ENCODE data around the gene SLC44A1. TPM values are rescaled to one million over a fixed set of nuclear protein-coding genes. Genes with fewer than 3 reads are reported as not detected.

SLC44A1 gene
- total and polyA plus RNA-seq, 2 of the 13 experiments (the other 11 are each of a cell fraction or from before 2014, with no cell fraction given), result 21.4 to 40.8 TPM

DNA sequence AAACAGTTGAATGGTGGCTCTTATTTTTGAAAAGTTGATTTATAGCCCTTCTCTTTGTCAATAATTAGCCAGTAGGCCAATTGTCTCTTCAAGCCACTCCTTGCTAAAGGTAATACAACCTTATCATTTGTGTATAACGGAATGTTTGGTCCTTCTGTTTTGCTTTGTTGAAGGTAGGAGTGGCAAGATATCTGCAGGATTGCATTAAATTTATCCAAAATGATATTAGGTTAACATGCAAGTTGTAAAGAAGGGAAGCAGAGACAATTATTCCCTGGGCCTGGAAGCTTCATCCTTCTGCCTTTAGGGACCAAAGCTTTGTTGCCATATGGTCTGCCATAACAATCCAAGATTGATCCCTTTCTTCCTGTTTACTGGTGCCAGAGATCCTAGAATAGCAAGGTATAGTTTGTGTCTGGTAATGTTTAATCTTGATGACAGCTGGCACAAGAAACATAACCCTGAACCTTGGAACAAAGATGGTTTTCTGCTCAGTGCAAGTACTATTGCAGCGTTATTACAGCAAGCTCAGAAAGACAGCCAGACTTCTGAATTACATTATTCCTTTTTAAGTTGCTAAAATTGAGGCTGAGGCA is 187.9 kb downstream of the SLC44A1 start (continued):
- TF ChIP-seq ZNF121 (CRISPR knock-in tag; IDR thresholded peaks at IDR 0.05) (no peak), STAT5B (CRISPR knock-in tag; IDR thresholded peaks at IDR 0.05) (no peak), ZNF564 (CRISPR knock-in tag; IDR thresholded peaks at IDR 0.05) (no peak), CCDC6 (CRISPR knock-in tag; IDR thresholded peaks at IDR 0.05) (no peak), EP300 (IDR thresholded peaks at IDR 0.05; ENCODE audit: low read depth in 2 of 2, low read length in 2 of 2) (peak in 1 of 2 experiments; percentile 88; a peak in 2 of 4 replicates), EP300 (CRISPR knock-in tag; IDR thresholded peaks at IDR 0.05; ENCODE audit: borderline replicate concordance) (peak; percentile 80; the same call in 1 of the 2 replicates), ZEB1 (IDR thresholded peaks at IDR 0.05; ENCODE audit: insufficient replicate concordance, low read depth) (no peak), KDM2A (CRISPR knock-in tag; IDR thresholded peaks at IDR 0.05; ENCODE audit: borderline replicate concordance, low read depth) (no peak), ZNF761 (CRISPR knock-in tag; conservative IDR thresholded peaks at IDR 0.05) (no peak), MTA3 (CRISPR knock-in tag; IDR thresholded peaks at IDR 0.05) (no peak), FOXP1 (IDR thresholded peaks at IDR 0.05) (no peak), FOXP1 (CRISPR knock-in tag; IDR thresholded peaks at IDR 0.05) (peak; percentile 98), MIER3 (CRISPR knock-in tag; IDR thresholded peaks at IDR 0.05; ENCODE audit: borderline replicate concordance) (no peak)
- TF ChIP-seq, protein P1, sequence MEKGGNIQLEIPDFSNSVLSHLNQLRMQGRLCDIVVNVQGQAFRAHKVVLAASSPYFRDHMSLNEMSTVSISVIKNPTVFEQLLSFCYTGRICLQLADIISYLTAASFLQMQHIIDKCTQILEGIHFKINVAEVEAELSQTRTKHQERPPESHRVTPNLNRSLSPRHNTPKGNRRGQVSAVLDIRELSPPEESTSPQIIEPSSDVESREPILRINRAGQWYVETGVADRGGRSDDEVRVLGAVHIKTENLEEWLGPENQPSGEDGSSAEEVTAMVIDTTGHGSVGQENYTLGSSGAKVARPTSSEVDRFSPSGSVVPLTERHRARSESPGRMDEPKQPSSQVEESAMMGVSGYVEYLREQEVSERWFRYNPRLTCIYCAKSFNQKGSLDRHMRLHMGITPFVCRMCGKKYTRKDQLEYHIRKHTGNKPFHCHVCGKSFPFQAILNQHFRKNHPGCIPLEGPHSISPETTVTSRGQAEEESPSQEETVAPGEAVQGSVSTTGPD (CRISPR knock-in tag; IDR thresholded peaks at IDR 0.05), result peak; percentile 80
- TF ChIP-seq, protein P2, sequence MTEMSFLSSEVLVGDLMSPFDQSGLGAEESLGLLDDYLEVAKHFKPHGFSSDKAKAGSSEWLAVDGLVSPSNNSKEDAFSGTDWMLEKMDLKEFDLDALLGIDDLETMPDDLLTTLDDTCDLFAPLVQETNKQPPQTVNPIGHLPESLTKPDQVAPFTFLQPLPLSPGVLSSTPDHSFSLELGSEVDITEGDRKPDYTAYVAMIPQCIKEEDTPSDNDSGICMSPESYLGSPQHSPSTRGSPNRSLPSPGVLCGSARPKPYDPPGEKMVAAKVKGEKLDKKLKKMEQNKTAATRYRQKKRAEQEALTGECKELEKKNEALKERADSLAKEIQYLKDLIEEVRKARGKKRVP (CRISPR knock-in tag; IDR thresholded peaks at IDR 0.05), result peak in 1 of 2 experiments; percentile 94; a peak in 2 of 4 replicates
- TF ChIP-seq, protein P3, sequence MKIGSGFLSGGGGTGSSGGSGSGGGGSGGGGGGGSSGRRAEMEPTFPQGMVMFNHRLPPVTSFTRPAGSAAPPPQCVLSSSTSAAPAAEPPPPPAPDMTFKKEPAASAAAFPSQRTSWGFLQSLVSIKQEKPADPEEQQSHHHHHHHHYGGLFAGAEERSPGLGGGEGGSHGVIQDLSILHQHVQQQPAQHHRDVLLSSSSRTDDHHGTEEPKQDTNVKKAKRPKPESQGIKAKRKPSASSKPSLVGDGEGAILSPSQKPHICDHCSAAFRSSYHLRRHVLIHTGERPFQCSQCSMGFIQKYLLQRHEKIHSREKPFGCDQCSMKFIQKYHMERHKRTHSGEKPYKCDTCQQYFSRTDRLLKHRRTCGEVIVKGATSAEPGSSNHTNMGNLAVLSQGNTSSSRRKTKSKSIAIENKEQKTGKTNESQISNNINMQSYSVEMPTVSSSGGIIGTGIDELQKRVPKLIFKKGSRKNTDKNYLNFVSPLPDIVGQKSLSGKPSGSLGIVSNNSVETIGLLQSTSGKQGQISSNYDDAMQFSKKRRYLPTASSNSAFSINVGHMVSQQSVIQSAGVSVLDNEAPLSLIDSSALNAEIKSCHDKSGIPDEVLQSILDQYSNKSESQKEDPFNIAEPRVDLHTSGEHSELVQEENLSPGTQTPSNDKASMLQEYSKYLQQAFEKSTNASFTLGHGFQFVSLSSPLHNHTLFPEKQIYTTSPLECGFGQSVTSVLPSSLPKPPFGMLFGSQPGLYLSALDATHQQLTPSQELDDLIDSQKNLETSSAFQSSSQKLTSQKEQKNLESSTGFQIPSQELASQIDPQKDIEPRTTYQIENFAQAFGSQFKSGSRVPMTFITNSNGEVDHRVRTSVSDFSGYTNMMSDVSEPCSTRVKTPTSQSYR (CRISPR knock-in tag; IDR thresholded peaks at IDR 0.05; ENCODE audit: borderline replicate concordance), result no peak
- TF ChIP-seq, protein P4, sequence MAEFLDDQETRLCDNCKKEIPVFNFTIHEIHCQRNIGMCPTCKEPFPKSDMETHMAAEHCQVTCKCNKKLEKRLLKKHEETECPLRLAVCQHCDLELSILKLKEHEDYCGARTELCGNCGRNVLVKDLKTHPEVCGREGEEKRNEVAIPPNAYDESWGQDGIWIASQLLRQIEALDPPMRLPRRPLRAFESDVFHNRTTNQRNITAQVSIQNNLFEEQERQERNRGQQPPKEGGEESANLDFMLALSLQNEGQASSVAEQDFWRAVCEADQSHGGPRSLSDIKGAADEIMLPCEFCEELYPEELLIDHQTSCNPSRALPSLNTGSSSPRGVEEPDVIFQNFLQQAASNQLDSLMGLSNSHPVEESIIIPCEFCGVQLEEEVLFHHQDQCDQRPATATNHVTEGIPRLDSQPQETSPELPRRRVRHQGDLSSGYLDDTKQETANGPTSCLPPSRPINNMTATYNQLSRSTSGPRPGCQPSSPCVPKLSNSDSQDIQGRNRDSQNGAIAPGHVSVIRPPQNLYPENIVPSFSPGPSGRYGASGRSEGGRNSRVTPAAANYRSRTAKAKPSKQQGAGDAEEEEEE (CRISPR knock-in tag; IDR thresholded peaks at IDR 0.05; ENCODE audit: borderline replicate concordance), result no peak
- TF ChIP-seq, protein P5, sequence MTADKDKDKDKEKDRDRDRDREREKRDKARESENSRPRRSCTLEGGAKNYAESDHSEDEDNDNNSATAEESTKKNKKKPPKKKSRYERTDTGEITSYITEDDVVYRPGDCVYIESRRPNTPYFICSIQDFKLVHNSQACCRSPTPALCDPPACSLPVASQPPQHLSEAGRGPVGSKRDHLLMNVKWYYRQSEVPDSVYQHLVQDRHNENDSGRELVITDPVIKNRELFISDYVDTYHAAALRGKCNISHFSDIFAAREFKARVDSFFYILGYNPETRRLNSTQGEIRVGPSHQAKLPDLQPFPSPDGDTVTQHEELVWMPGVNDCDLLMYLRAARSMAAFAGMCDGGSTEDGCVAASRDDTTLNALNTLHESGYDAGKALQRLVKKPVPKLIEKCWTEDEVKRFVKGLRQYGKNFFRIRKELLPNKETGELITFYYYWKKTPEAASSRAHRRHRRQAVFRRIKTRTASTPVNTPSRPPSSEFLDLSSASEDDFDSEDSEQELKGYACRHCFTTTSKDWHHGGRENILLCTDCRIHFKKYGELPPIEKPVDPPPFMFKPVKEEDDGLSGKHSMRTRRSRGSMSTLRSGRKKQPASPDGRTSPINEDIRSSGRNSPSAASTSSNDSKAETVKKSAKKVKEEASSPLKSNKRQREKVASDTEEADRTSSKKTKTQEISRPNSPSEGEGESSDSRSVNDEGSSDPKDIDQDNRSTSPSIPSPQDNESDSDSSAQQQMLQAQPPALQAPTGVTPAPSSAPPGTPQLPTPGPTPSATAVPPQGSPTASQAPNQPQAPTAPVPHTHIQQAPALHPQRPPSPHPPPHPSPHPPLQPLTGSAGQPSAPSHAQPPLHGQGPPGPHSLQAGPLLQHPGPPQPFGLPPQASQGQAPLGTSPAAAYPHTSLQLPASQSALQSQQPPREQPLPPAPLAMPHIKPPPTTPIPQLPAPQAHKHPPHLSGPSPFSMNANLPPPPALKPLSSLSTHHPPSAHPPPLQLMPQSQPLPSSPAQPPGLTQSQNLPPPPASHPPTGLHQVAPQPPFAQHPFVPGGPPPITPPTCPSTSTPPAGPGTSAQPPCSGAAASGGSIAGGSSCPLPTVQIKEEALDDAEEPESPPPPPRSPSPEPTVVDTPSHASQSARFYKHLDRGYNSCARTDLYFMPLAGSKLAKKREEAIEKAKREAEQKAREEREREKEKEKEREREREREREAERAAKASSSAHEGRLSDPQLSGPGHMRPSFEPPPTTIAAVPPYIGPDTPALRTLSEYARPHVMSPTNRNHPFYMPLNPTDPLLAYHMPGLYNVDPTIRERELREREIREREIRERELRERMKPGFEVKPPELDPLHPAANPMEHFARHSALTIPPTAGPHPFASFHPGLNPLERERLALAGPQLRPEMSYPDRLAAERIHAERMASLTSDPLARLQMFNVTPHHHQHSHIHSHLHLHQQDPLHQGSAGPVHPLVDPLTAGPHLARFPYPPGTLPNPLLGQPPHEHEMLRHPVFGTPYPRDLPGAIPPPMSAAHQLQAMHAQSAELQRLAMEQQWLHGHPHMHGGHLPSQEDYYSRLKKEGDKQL (CRISPR knock-in tag; IDR thresholded peaks at IDR 0.05; ENCODE audit: low read depth), result no peak
